ENCODE data around the gene CAPS.

DNA sequence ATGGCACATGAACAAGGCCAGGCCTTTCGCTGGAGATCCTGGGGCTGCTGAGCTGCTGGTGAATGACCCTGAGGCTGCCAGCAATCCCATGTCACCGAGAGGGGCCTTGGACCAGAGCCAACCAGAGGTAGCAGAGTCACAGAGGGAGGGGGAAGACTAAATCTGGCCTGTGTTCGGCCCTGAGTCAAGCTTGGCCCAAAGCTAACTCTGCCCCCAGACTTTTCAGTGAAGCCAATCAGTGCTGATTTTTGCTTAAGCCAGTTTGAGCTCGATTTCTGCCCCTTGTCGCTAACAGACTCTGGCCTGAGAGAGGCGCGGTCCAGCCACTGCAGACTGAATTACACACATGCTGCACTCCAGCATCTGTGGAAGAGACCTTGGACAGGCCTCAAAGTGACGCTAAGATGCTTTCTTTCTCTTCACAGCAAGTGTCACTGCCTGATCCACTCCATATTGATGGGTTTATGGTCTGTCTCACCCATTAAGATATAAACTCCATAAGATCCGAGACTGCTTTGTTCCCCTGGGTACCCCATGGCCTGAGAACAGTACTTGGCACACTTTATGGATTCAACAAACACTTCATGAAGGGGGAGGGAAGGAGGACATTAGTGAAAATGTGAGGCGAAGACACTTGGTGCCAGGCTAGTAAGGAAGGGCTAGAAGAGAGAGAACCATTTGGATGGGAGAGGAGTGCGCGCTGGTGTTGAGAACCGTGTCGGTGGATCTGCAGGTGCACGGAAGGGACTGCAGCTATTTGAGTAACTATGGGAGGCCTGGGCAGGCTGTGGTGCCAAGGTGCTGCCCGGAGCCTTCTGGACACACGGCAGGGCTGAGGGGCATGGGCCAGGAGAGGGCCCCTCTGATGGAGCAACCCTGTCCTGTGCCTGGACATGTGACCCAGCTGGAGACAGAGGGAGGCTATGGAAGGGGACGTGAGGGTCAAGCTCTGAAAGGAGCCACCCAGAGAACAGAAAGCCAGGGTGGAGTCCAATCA, 46.2 kb downstream of the CAPS start:
- TF ChIP-seq, protein P1, sequence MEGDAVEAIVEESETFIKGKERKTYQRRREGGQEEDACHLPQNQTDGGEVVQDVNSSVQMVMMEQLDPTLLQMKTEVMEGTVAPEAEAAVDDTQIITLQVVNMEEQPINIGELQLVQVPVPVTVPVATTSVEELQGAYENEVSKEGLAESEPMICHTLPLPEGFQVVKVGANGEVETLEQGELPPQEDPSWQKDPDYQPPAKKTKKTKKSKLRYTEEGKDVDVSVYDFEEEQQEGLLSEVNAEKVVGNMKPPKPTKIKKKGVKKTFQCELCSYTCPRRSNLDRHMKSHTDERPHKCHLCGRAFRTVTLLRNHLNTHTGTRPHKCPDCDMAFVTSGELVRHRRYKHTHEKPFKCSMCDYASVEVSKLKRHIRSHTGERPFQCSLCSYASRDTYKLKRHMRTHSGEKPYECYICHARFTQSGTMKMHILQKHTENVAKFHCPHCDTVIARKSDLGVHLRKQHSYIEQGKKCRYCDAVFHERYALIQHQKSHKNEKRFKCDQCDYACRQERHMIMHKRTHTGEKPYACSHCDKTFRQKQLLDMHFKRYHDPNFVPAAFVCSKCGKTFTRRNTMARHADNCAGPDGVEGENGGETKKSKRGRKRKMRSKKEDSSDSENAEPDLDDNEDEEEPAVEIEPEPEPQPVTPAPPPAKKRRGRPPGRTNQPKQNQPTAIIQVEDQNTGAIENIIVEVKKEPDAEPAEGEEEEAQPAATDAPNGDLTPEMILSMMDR (IDR thresholded peaks at IDR 0.05), result no peak
- TF ChIP-seq POLR2A (IDR thresholded peaks at IDR 0.05), result peak in 1 of 2 donors; percentile 54
